GM18861 (cell line): ENCODE data around the gene MPPED2.
A peak's percentile ranks its signal among the peaks of the same experiment; 100 is the strongest.

Source experiments
- ATAC-seq: cut with Tn5 transposase; IDR thresholded peaks from one replicate; pipeline ENCODE4 v1.9.1; 2021; ENCODE audit not compliant: unreplicated experiment

Gene MPPED2, protein sequence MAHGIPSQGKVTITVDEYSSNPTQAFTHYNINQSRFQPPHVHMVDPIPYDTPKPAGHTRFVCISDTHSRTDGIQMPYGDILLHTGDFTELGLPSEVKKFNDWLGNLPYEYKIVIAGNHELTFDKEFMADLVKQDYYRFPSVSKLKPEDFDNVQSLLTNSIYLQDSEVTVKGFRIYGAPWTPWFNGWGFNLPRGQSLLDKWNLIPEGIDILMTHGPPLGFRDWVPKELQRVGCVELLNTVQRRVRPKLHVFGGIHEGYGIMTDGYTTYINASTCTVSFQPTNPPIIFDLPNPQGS

DNA sequence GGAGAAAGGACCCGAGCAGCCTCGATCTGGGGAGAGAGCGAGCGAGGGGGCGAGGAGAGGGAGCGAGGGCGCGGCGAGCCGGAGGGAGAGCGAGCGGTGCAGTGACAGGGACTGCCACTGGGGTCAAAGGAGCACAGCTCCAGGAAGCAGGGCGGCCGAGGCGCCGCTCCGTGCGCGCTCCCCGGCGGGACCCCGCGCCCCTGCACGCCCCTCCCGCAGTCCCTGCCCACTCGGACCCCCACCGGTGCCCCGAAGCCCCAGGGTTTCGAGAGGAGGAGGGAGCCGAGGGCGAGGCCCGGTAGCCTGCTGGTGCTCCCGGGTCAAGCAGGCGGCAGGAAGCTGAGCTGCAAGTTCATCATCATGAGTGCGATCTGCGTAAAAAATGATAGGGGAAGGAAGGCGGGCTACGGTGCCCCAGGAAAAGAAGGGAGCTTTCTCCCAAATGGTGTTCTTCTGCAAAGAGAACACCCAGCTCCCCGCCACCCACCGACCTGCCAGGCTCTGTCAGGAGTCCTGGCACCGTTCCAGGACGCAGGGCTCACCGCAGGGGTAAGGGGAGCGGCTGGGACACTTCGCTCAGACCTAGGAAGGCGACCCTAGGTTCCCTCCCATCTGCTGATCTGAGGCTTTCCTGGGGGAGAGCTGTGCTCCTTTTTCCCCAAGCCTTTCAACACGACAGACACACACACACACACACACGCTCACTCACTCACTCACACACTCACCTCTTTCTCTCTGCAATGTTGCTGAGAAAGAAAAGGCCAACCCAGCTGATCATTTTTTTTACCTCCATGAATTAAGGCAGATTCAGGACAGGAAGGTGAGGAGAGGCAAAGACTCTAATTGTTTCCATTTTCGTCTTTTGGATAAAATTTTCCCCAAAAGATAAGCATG is at the start of gene MPPED2:
MPPED2 (minus strand) TSS at position 103 of the 894 bp plus-strand sequence. CDS start 5,980 bp downstream, outside the sequence.
- peak; percentile 89 for ATAC-seq

DNA sequence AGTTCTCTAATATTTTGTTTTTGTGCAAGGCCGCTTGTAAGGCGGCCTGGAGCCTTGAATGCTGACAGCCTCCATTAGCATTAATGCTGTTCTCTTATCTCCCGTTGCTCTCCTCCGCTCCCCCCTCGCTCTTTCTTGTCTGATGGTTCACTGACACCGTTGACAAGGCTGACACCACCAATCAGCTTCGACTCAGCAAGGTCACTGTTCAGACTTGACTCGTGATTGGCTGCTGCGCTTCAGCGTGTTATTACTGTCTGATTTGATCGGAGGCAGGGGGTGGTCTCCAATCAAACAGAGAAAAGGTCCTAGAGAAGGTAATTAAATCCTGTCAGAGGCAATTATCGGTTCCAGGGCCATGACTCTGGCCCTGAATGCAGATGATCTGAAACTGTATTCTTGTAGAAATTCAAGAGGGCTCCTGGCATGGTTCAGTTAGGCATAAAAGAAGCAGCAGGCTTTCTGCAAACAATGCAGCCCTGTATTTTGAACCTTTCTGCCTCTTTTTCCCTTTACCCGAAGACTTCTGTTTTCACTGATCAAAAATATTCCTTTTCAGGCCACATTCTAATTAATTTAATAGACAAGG is 49.3 kb upstream of the MPPED2 start:
- ATAC-seq = no peak

DNA sequence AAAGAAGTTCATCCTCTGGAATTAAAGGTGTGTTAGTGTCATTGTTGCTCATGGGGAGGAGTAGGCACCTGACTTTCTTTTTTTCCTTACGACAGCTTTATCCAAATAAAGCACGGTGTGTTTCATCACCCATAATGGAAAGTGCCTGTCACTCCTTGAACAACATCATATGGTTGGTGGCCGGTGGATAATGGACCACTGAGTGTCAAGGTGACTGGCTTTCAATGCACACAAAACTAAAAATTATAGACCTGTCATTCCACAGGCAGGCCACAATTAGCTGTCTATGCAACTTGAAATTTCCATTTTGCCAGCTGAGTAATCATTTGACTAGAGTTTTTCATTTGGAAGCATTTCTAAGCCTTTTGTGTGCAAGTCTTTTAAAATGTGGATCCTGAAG is 45.0 kb upstream of the MPPED2 start:
- no peak for ATAC-seq

DNA sequence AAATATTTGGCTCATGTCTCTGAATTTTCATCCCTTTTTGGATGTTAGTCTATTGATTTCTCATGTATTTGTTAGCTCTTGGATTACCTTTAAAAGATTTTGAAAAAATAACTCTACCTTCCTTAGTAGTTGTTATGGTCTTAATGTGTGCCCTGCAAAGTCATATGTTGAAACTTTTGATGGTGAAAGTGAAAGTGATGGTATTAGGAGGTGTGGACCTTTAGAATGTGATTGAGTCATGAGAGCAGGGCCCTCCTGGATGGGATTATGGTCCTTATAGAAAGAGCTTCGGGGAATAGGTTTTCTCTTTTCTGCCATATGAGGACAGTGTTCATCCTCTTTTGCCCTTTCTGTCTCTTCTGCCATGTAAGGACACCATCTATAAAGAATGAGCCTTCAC is 33.6 kb upstream of the MPPED2 start:
- ATAC-seq = no peak

DNA sequence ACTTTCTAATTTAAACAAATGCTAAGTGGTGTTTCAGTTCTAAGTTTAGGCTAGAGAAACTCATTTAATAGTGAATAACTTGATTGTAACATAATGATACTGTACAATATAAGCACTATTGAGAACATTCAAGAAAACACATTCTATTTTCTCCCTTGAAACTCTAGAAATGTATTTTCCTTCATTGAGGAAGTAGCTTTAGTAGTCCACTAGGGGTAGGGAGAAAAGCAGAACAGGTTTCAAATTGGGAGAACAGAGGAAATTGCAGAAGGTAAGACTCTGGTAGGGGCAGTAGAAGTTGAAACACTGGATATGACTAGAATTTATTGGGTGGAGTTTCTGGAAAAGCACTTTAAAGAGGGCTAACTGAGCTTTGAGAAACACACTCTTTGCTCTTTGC is 31.6 kb upstream of the MPPED2 start:
- no peak for ATAC-seq

DNA sequence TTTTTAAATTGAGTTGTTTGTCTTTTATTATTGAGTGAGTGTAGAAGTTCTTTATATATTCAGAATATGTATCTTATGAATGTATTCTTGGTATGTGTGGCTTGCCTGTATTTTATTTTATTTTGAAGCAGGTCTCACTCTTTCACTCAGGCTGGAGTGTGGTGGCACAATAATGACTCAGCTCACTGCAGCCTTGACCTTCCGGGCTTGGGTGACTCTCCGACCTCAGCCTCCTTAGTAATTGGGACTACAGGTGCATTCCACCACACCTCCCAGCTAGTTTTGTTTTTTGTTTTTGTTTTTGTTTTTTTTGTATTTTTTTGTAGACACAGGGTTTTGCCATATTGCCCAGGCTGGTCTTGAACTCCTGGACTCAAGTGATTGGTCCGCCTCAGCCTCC is 24.5 kb upstream of the MPPED2 start:
- ATAC-seq = no peak

DNA sequence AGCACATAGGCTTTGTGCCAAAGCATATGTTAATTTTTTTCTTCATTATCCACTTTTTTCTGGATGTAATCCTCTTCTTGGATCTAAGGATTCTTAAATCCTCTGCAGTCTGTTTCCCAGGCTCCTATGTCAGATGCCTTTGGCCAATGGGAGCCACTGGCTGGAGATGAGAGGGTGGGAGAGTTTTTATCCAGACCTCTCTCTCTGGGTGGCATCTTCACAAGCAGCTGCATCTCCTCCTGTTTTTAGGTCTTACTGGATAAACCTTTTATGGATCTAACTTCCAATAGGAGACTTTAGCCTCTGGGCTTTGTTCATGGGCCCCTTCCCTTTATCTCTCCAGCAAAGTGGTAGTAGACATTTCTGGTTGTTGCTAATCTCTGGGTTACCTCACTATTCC is 22.4 kb upstream of the MPPED2 start:
- ATAC-seq = no peak

DNA sequence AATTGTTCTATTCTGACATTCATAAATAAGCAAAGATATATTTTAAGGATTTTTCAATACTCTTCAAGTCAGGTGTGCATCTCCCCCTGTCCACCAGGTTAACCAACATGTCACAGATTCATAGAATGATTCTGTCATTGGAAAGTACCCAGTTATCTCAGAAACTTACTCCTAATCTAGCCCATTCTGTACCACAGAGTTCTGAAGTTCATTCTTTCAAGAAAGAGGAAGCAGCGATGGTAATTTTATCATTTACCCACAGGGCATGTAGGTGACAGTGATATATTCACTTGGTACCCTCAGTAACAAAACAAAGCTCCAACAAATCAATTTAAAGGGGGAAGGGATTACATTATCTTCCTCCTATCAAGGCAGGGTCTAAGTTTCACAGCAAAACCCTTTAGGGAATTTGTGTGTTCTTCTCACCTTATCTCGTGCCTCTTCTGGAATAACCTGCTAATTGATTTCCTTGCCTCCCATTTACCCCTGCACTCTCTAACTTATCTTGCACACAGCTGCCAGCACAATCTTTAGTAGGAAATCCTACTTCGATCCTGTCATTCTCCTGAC is 19.0 kb upstream of the MPPED2 start:
- ATAC-seq = peak; percentile 66

DNA sequence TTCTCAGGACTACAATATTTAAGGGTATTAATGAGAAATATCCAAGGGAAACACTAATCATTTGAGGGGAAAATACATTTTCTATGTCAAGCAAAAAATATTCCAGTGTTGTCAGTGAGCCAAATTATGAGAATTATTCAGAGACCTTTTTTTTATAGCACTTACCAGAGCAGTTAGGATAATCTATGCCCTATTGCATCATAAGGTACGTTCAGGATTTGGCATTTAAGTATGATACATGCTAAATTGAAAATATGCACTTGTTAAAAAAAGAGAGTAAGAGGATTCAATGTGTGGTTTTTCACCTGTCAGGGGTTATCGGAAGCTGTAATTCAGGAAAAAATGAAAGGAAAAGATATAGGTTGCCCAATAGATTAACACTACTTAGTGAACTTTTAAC is 17.2 kb upstream of the MPPED2 start:
- ATAC-seq = no peak

DNA sequence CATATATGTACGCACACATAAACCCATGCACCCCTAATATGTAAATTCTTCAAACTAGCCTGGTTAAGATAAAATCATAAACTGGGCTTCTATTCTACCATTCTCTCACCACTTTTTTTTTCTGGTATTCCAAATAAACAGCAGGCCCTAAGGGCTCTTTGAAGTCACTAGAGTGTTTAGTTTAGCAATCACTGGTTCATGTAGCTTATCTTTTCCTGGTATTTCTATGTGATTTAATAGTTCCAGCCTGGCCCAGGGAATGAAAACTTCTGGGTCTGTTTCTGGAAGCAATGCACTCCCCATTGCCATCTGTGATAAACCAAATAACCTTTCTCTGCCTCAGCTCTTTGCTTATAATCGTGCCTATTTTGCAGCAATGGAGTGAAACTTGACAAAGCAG is 10.7 kb upstream of the MPPED2 start:
- no peak for ATAC-seq

DNA sequence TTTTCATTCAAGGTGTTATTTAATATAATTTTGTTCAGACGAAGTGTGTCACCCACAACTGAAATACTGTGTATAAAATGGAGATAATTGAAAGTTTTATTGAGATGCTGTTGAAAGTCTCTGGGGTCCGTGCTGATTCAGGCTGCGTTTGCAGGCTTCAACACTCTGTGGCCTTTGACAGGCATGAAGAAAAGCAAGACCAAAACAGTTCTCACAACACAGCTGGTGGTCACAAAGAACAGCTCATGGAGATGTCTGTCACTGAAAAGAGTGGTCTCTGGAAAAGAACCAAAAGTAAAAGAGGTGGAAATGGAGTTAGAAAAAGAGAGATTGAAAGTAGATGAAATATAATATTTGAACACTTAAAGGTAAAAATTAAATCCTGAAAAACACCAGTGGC is 9.8 kb upstream of the MPPED2 start:
- no peak for ATAC-seq

DNA sequence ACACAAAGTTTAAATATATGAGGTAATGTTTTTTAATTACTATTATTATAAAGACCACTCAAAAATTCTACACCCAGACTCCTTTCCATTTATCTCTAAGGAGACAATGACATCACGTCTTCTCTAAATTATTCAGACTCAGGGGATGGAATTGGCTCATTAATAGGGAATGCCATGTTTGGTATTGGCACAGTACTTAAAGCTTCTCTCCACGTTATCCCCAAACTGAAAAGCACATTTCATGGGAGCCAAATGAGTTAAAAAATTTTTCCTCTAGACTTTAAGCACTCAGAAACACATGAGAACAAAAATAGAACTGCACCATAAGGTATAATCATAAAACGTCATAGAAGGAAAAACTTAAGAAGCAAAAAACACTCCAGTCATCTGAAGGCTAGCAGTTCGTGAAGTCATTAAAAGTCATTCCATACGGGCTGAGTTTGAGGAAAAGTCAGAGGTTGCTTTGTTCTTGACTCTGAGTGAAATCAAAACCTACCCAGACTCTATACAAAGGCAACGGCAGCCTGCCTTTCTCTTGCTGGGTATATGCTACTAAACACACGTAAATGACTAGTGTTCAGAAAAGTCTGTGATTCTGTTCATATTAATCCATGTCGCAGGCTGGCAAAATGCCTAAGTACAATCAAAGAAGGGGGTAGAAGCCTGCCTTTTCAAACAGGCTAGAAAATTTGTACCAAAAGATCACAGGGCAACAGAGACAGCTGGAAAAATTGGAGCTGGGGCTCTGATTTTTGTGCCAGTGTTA is 8.7 kb upstream of the MPPED2 start:
- ATAC-seq = no peak

DNA sequence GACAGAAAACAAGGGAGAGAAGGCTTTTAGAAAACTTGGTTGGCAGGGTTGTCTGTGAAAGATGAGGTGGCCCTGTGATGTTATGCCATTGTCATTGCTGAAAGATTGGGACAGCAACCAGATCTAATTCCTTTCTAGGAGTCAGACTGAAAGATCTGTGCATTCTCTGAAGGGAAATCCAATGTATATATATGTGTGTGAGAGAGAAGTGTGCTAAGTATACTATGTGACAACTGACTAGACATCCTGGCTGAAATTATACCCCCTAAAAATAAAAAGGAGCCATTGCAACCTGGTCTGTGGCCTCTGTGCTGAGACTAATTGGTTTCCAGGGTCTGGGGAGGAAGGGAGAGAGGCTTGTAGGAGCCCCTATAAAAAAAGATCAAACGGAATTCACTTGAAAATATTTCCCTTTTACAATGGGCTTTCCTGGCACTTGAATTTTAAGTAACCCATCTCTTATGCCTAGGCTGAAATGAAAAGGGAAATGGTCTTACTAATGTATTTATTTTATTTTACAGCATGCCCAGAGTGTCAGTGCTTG is 1.2 kb upstream of the MPPED2 start:
- ATAC-seq = no peak

DNA sequence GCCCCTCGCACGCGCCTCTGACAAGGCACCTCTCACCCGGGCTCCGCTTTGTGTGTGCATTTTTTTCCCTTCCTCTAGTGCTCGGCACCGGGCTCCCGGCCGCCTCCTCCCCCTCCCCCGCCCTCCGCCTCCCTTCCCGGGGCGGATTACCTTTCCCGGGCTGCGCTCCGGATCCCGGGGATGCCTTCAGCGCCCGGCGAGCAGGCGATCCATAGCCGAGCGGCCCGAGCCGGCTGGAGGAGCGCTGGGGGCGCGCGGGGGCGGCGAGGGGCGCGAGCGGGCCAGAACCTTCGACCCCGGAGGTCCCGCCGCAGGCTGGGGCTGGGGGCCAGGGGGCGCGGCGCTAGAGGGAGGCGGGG is 282 bp downstream of the MPPED2 start:
- ATAC-seq = no peak

DNA sequence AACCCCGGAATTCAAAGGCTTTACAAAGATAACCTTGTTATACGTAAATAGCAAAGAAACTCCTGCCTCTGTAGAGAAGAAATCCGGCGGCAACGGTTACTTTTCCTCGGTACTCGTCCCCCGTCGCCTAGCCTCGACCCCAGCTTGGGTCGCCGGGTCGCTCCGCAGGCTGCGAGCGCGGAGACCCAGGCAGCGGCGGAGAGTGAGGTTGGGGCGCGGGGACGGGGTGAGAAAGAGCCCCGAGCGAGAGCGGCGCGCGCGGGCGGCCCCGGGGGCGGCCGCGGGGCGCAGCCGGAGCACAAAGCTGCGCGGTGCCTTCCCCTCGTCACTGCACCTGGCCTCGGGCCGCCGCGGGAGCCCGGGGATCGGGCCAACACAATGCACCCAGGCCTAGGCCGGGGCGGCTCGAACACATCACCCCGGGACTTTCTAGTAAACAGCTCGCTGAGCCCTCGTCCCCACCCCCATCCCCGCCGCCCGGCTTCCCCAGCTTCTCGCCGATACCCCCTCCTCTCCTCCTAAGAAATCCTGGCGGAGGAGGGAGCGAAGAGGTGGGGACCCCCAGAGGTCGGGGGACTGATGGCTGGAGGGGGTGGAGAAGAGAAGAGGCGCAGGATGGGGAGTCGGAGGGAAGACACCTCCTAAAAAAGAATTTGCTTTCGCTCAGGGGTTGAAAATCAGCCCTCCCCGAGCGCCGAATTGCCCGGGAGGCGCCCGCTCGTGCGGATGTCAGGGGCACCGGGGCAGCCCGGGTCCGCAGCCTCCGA is 845 bp downstream of the MPPED2 start:
- no peak for ATAC-seq

DNA sequence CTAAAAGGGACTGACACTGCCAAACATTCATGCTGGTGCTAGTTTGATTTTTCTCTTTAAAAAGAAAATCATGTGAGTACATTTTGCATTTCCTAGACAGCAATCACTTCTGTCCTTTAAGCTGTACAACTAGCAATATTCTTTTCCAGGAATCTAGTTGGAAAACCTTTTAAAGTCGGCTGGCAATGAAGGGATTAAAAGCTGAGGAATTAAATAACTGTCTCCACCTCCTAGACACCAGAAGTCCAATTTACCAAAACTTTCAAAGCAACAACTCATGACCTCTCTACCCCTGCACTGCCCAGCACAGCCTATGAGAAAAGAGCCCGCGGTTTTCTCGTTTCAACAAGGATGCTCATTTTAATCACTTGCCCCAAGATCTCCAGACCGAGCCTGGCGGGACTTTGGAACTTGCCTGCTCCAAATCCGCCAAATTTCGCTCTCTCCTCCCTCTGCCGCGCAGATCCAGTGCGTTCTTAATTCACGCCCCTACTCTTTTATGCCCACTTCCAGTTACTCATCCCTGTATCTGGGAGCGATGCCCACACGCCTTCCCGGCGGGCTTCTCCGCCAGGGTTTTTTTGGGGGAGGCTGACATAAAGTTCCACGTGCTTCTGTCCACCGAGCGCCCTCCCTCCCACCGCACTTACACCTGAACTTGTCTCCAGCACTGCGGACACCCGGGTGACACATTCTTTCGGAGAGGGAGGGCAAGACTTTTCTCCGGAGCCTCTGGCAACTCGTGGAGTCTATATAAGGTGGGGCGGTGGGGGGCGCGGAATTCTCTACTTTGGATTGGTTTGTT is 2.5 kb downstream of the MPPED2 start:
- no peak for ATAC-seq

DNA sequence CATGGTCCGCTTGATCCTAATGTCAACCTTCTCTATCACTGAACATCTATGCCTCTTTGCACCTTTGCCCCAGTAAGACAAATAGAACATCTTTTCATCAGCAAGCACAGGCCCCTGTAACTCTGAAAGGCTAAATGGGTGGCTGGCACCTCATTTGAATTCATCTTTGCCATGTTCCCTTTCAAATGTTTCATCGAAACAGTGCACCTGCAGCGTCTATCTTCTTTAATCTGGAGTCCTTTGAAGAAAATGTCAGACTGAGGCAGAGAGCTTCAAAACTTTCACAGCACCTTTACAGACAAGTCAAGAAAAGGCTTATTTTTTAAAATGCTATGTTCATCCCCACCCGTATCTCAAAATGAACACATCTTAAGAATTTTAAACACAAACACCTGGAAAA is 3.4 kb downstream of the MPPED2 start:
- no peak for ATAC-seq

DNA sequence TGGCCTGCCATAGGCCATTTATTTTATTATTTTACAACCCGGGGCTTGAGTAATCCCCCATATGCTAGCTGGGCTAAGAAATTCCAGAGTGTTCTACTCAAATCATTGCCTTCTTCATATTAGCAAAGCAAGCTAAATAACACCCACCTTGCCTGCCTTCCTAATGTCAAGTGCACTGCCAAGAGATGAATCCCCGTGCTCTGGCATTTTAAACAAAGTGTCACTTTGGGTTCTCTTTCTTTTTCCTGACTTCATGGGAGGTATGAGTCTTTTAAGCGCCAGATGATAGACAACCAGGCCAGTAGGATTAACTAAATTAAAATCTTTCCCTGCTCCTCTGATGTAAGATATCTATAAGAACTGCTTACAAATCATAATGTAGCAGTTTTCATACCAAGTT is 4.5 kb downstream of the MPPED2 start:
- no peak for ATAC-seq

DNA sequence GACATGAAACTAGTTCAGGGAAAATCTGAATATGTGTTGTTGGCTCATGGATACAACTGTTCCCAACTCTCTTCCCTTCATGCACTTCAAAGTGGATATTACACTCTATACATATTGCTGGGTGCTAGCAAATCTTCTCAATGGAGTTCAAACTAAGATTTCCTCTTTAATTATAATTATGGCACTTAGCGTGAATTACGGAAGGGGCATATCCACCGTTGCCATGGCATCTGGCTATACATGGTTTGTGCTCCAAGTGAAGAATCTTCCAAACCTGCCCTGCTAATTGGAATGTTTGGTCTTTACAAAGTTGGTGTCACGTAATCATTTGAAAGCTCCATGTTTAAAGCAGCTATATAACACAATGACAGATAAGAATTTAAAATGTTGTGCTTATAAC is 5.6 kb downstream of the MPPED2 start:
- no peak for ATAC-seq
